Measurements from ENCODE around the gene SSTR4.

DNA sequence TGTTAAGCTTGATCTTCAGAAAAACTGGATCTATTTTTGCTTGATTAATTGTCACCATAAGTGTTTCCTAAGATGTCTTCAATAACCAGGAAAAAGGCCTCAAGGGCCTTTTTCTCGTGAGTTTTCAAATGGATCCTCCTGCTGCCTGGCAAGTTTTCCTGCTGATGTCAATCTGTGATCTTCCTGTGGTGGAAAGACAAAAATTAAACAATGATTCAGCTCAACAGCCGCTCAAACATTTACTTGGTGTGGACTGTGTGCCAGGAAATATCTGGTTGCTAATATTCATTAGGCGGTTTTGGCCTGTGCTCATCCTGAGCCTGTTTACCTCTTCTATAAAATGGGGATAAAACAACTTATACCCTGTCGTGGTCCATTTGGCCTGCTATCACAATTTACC, 35.4 kb upstream of the SSTR4 start:
- TF ChIP-seq POLR2A (IDR thresholded peaks at IDR 0.05; ENCODE audit: low read depth, low read length) (no peak), POLR2AphosphoS5 (IDR thresholded peaks at IDR 0.05; ENCODE audit: low read depth, low read length) (no peak), TAF1 (IDR thresholded peaks at IDR 0.05; ENCODE audit: borderline replicate concordance, low read depth, low read length) (no peak)
